Cardiac fibroblast (primary cell): Measurements from ENCODE around the gene CYB5R2.

Experiments used
- DNase-seq, 2 donors: peaks; one replicate each; pipeline versions ENCODE4 v3.0.0 to v3.0.0-alpha.2; 2010; ENCODE audit warnings: low read depth in 2 of 2
- H3K4me3 ChIP-seq, 2 donors: replicated peaks in 1 of 2; 1 replicate in 1 of 2; 2 replicates in 1 of 2; pipeline ENCODE4 v1.5.1; 2011; ENCODE audit warnings: low read depth in 2 of 2, low read length in 2 of 2, mild to moderate bottlenecking in 2 of 2, moderate library complexity in 1 of 2
- CTCF ChIP-seq: IDR thresholded peaks from one replicate; pipeline ENCODE4 v1.5.1; 2011; ENCODE audit warnings: low read depth, mild to moderate bottlenecking, low read length, inconsistent platforms

Gene CYB5R2

GRCh38 chr11:7654195-7654705 lies 19.1 kb downstream of the CYB5R2 start:
- H3K4me3 ChIP-seq: no peak overlapping the region
- no peak for TF ChIP-seq CTCF
- DNase-seq: no peak

DNA sequence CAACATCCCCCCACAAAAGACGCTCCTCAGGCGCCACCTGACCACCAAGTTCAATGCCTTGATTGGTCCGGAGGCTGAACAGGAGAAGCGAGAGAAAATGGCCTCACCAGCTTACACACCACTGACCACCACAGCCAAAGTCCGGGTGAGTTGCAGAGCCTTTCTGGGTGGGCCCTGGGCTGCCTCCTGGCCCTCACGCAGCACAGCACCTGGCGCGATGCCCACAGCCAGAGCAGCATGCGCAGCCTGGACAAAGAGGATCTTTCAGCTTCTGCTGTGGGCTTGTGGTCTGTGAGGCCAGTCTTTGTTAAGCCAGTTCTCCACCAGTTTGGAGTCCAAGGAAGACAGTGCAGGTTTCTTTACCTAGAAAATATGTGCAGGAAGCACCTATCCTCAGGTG lies 21.6 kb downstream of the CYB5R2 start:
- no peak for DNase-seq
- no peak for TF ChIP-seq CTCF
- no peak overlapping the region for H3K4me3 ChIP-seq

- DNase-seq: no peak
- H3K4me3 ChIP-seq: no peak overlapping the region
- TF ChIP-seq CTCF: no peak
Observed at GRCh38 chr11:7651140-7651551, 22.2 kb downstream of the CYB5R2 start.

DNA sequence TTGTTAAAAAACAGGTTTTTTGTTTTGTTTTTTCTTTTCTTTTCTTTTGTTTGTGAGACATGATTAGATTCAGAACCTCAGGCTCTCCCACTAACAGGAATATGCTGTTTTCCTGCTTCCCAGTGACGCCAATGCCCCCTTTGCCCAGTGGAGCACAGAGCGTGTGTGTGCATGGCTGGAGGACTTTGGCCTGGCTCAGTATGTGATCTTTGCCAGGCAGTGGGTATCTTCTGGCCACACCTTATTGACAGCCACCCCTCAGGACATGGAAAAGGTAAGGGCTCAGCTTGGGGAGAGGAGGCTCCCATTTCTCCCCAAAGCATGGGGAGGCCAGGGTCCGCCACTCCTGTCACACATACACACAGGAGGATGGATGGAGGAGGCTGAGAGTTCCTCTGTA lies 25.0 kb downstream of the CYB5R2 start:
- H3K4me3 ChIP-seq: no peak overlapping the region
- no peak for DNase-seq
- TF ChIP-seq CTCF: no peak

GRCh38 chr11:7646866-7647265 lies 26.4 kb downstream of the CYB5R2 start:
- no peak for TF ChIP-seq CTCF
- no peak overlapping the region for H3K4me3 ChIP-seq
- DNase-seq: no peak

- TF ChIP-seq CTCF: no peak
- no peak overlapping the region for H3K4me3 ChIP-seq
- no peak for DNase-seq
Observed at GRCh38 chr11:7645206-7645605, 28.1 kb downstream of the CYB5R2 start.

GRCh38 chr11:7643314-7643713 lies 30.0 kb downstream of the CYB5R2 start:
- DNase-seq: no peak

More at GRCh38 chr11:7643314-7643713, 30.0 kb downstream of the CYB5R2 start:
- no peak overlapping the region for H3K4me3 ChIP-seq
- no peak for TF ChIP-seq CTCF
